Limb (tissue), 2 donors: ENCODE results near the gene TICAM2.
"Not testable (repeated sequence)": the region's sequence is repeated elsewhere in the genome, so short reads cannot be mapped to it uniquely, and the experiment has no call there.

Experiments used
- DNase-seq, 2 donors: peaks; one replicate each; pipeline ENCODE4 v3.0.0-alpha.2; 2016; ENCODE audit errors: extremely low spot score in 2 of 2

The TICAM2 gene

GRCh38 chr5:115601701-115602590 lies at the start of gene TICAM2:
TICAM2 (minus strand) TSS chr5:115602479; CDS start chr5:115581256, 21,223 bp downstream.
- peak; percentile 43 to 81 for DNase-seq

DNA sequence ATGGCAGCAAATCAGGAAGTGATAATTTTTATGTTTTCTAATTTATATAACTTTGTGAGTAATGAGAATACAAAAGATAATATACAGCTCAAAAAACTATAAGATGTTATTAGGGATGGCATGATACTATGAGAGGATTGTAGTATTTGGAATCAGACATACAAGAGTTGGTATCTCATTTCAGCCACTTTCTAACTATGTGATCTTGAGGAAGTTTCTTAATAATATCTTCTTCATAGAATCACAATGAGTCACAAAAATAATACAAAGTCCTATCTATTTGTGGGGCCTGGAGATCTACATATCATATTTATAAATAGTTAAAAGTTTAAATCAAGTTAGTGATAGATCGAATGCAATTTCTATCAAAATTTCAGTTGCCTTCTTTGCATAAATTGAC lies 47.3 kb upstream of the TICAM2 start:
- no peak for DNase-seq

- no peak for DNase-seq
These were observed 45.8 kb upstream of the TICAM2 start for GRCh38 chr5:115648056-115648455.

DNA sequence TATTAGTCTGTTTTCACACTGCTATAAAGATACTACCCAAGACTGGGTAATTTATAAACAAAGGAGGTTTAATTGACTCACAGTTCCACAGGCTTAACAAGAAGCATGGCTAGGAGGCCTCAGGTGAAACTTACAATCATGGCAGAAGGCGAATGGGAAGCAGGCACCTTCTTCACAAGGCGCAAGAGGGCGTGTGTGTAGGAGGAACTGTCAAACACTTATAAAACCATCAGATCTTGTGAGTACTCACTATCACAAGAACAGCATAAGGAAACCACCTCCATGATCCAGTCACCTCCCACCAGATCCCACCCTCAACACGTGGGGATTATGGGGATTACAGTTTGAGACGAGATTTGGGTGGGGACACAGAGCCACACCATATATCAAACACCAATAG lies 43.1 kb upstream of the TICAM2 start:
- DNase-seq: not testable (repeated sequence)

- DNase-seq: no peak
These were observed 41.8 kb upstream of the TICAM2 start for GRCh38 chr5:115644046-115644445.

DNA sequence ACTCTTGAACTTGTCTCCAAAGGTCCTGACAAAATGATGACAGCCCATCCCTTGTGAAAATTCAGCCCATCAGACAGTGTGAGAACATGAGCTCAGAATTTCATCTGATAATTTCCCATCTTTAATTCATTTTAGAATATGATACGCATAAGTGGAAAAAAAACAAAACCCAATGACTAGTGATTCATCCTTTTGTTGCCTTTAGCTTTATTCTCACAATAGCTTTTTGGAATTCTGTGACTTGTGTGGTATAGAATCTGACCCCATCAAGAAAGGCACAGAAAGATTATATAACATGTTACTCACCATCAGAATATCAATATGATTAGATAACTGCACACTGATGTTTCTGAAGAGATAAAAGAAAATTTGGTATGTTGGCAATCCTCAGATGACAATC lies 39.7 kb upstream of the TICAM2 start:
- no peak for DNase-seq

GRCh38 chr5:115640274-115640673 lies 38.0 kb upstream of the TICAM2 start:
- DNase-seq: no peak

GRCh38 chr5:115639377-115639776 lies 37.1 kb upstream of the TICAM2 start:
- no peak for DNase-seq

GRCh38 chr5:115637507-115637906 lies 35.2 kb upstream of the TICAM2 start:
- DNase-seq: no peak

GRCh38 chr5:115636008-115636407 lies 33.7 kb upstream of the TICAM2 start:
- DNase-seq: no peak

- peak; percentile 93 for DNase-seq
These were observed 32.3 kb upstream of the TICAM2 start for GRCh38 chr5:115634343-115635132.

DNA sequence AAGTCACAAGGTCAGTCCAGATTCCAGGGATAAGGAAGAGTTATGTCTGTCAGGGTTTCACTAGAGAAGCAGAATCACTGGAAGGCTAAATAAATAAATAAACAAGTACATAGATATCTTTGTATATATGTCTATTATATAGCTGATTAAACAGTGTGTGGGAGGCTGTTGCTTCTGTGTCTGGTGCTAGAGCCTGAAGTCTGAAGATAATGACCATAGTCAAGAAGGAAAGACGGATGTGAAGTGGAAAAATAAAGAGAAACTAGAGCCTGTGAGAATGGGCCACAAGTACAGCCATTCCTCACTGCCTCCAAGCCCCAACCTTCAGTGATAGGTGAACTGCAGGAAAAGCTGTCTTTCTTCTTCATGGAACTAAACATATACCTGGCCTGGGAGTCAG lies 27.6 kb upstream of the TICAM2 start:
- no peak for DNase-seq

DNA sequence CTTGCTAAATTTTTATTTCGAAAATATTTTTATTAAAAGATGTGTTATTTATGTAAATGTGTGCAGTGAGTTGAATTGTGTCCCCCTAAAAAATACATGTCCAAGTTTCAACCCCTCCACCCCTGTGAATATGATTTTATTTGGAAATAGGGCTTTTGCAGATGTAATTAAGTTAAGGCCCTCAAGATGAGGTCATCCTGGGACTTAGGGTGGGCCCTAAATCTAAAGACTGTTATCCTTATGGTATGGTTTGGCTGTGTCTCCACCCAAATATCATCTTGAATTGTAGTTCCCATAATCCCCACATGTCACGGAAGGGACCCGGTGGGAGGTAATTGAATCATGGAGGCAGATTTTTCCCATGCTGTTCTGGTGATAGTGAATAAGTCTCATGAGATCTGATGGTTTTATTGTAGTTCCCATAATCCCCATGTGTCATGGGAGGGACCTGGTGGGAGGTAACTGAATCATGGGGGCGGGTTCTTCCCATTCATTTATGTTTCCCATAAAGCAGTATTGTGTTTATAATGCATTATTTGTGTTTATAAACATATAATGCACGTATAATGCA lies 25.1 kb upstream of the TICAM2 start:
- no peak for DNase-seq

- no peak for DNase-seq
These were observed 24.2 kb upstream of the TICAM2 start for GRCh38 chr5:115626445-115626823.

GRCh38 chr5:115625579-115626444 lies 23.5 kb upstream of the TICAM2 start, which contains the start of gene TMED7:
TMED7 (minus strand) TSS chr5:115626036; CDS start chr5:115625792, 244 bp downstream.
- DNase-seq: peak; percentile 98 to 99

- DNase-seq: no peak
These were observed 22.7 kb upstream of the TICAM2 start for GRCh38 chr5:115624994-115625393.

- no peak for DNase-seq
These were observed 21.4 kb upstream of the TICAM2 start for GRCh38 chr5:115623658-115624057.

GRCh38 chr5:115621365-115621900 lies 19.2 kb upstream of the TICAM2 start:
- DNase-seq: no peak

- no peak for DNase-seq
These were observed 14.6 kb upstream of the TICAM2 start for GRCh38 chr5:115616892-115617291.

- peak in 1 of 2 donors; percentile 40 for DNase-seq
These were observed 14.2 kb upstream of the TICAM2 start for GRCh38 chr5:115616472-115616871.

GRCh38 chr5:115611873-115612272 lies 9.6 kb upstream of the TICAM2 start:
- no peak for DNase-seq
